CD14-positive monocyte (primary cell): ENCODE data around the gene KANSL1L. TPM values are rescaled to one million over a fixed set of nuclear protein-coding genes. Genes with fewer than 3 reads are reported as not detected.

Experiments used
- DNase-seq, 3 donors: peaks; one replicate each; pipeline ENCODE4 v3.0.0-alpha.2; 2011 to 2022
- H2AFZ ChIP-seq: 2 replicates; pipeline ENCODE4 v1.6.0; 2012; ENCODE audit warnings: mild to moderate bottlenecking, low read depth, low read length, inconsistent platforms; ENCODE audit not compliant: insufficient read depth, poor library complexity, severe bottlenecking
- H3K27ac ChIP-seq, 2 donors: 1 replicate in 1 of 2; 2 replicates in 1 of 2; pipeline ENCODE4 v1.5.1; 2012 to 2013; ENCODE audit warnings: low read length in 2 of 2, control low read depth in 1 of 2, inconsistent platforms in 1 of 2, low read depth in 1 of 2, mild to moderate bottlenecking in 1 of 2
- H3K27me3 ChIP-seq, 2 donors: one replicate each; pipeline versions ENCODE4 v1.6.0 to v1.6.1; 2011 to 2013; ENCODE audit warnings: low read length in 2 of 2; ENCODE audit not compliant: control insufficient read depth in 2 of 2, insufficient read depth in 2 of 2
- H3K36me3 ChIP-seq, 2 donors: replicated peaks in 1 of 2; 1 replicate in 1 of 2; 2 replicates in 1 of 2; pipeline versions ENCODE4 v1.5.1 to v1.6.1; 2012 to 2013; ENCODE audit warnings: low read length in 2 of 2, control low read depth in 1 of 2, inconsistent platforms in 1 of 2, mild to moderate bottlenecking in 1 of 2; ENCODE audit not compliant: insufficient read depth in 2 of 2, control insufficient read depth in 1 of 2
- H3K4me1 ChIP-seq, 2 donors: 1 replicate in 1 of 2; 2 replicates in 1 of 2; pipeline versions ENCODE4 v1.5.1 to v1.6.1; 2012 to 2013; ENCODE audit warnings: low read length in 2 of 2, control low read depth in 1 of 2, inconsistent platforms in 1 of 2, mild to moderate bottlenecking in 1 of 2, moderate library complexity in 1 of 2; ENCODE audit not compliant: insufficient read depth in 2 of 2, control insufficient read depth in 1 of 2
- H3K4me2 ChIP-seq: replicated peaks from 2 replicates; pipeline ENCODE3; 2012; ENCODE audit warnings: low read length, moderate library complexity, mild to moderate bottlenecking; ENCODE audit not compliant: poor library complexity, severe bottlenecking; ENCODE audit errors: extremely low read depth
- H3K4me3 ChIP-seq, 3 experiments: fragments of 200-600 bp in 1 of 3; sonication (generic) in 1 of 3; replicated peaks in 1 of 3; 1 replicate in 2 of 3; 2 replicates in 1 of 3; pipeline ENCODE4 v1.5.1; 2011 to 2013; ENCODE audit warnings: low read length in 3 of 3, mild to moderate bottlenecking in 3 of 3, control low read depth in 2 of 3, low read depth in 2 of 3, inconsistent platforms in 1 of 3, moderate library complexity in 1 of 3
- H3K79me2 ChIP-seq: 2 replicates; pipeline ENCODE4 v1.6.0; 2012; ENCODE audit warnings: mild to moderate bottlenecking, control low read depth, inconsistent platforms, low read length, moderate library complexity; ENCODE audit not compliant: insufficient read depth
- H3K9ac ChIP-seq: 2 replicates; pipeline ENCODE4 v1.6.0; 2017; ENCODE audit warnings: low read length, mild to moderate bottlenecking; ENCODE audit not compliant: insufficient read depth, poor library complexity, severe bottlenecking
- H3K9me3 ChIP-seq, 2 donors: replicated peaks in 1 of 2; 1 replicate in 1 of 2; 2 replicates in 1 of 2; pipeline versions ENCODE4 v1.5.1 to v1.6.1; 2012 to 2013; ENCODE audit warnings: low read length in 2 of 2, control low read depth in 1 of 2; ENCODE audit not compliant: control insufficient read depth in 1 of 2, insufficient read depth in 1 of 2
- H4K20me1 ChIP-seq: 2 replicates; pipeline ENCODE4 v1.6.0; 2012; ENCODE audit warnings: mild to moderate bottlenecking, low read length, control low read depth, moderate library complexity; ENCODE audit not compliant: insufficient read depth
- H3K27ac Mint-ChIP-seq, 7 donors: one replicate each; pipeline ENCODE4 v1.8.0; 2020; ENCODE audit warnings: mild to moderate bottlenecking in 7 of 7, mixed read lengths in 7 of 7, moderate library complexity in 6 of 7, inconsistent platforms in 2 of 7
- H3K27me3 Mint-ChIP-seq, 3 donors: one replicate each; pipeline ENCODE4 v1.8.0; 2021 to 2022; ENCODE audit warnings: low read depth in 3 of 3, mild to moderate bottlenecking in 3 of 3, mixed read lengths in 3 of 3, moderate library complexity in 3 of 3, inconsistent platforms in 1 of 3
- H3K36me3 Mint-ChIP-seq, 2 donors: one replicate each; pipeline ENCODE4 v1.8.0; 2020; ENCODE audit warnings: mixed read lengths in 2 of 2, inconsistent platforms in 1 of 2, mild to moderate bottlenecking in 1 of 2
- H3K4me1 Mint-ChIP-seq: one replicate; pipeline ENCODE4 v1.8.0; 2020; ENCODE audit warnings: mild to moderate bottlenecking, mixed read lengths
- H3K4me3 Mint-ChIP-seq, 2 donors: one replicate each; pipeline ENCODE4 v1.8.0; 2020; ENCODE audit warnings: mild to moderate bottlenecking in 2 of 2, mixed read lengths in 2 of 2, moderate library complexity in 1 of 2
- H3K9me3 Mint-ChIP-seq, 7 donors: one replicate each; pipeline ENCODE4 v1.8.0; 2020 to 2022; ENCODE audit warnings: mixed read lengths in 7 of 7, mild to moderate bottlenecking in 6 of 7, moderate library complexity in 6 of 7, inconsistent platforms in 2 of 7
- WGBS: methylation state at CpG from one replicate; pipeline ENCODE4 v1.1.5; 2013; ENCODE audit warnings: missing lambda C conversion rate; ENCODE audit not compliant: insufficient coverage; 5-methylcytosine and 5-hydroxymethylcytosine counted together
- intact Hi-C, 2 donors: fragments of 100-400 bp; cut with micrococcal nuclease; formaldehyde crosslinking; loops; one replicate each; pipeline versions ENCODE4 v1.15.0 to v1.15.1; 2023
- polyA plus RNA-seq, 3 donors: library from polyadenylated mRNA; depleted of rRNA in 1 of 3; unstranded in 2 of 3; stranded (reverse) in 1 of 3; fragments of 300-500 nt in 2 of 3; fragments of >200 nt in 1 of 3; fragmentation: Illumina TruSeq in 2 of 3; gene quantifications; 1 replicate in 2 of 3; 2 replicates in 1 of 3; pipeline ENCODE4 v1.2.3, GENCODE V29; 2012 to 2021
- TF ChIP-seq, protein P1 (sequence below): fragments of 200-600 bp; IDR thresholded peaks from one replicate; pipeline ENCODE4 v1.8.0; 2022; ENCODE audit warnings: antibody characterized with exemption, mild to moderate bottlenecking

Gene KANSL1L
- polyA plus RNA-seq, 3 donors: 1.00 to 11.6 (median 1.3) TPM

DNA sequence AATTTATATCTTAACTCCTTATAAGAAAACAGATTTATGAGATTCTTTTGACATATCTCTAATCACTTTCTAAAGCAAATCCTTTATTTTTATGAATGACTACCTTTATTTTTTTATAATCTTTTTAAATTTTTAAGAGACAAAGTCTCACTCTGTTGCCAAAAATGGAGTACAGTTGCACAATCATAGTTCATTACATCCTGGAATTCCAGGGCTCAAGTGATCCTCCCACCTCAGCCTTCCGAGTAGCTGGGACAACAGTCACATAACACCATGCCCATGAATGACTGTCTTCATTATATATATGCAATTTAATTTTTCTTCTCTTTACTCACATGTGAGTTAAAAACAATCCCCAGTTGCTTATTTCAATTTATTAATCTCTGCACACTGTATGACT is 32.3 kb upstream of the KANSL1L start:
- no peak overlapping the region for H3K9ac ChIP-seq
- DNase-seq: no peak
- Mint-ChIP-seq H3K36me3 (no peaks in the 10 kb centered on the region), H3K4me1 (no peaks in the 10 kb centered on the region), H3K27ac (no peak overlapping the region), H3K4me3 (no peak overlapping the region), H3K27me3 (peaks cover 2 to 11% (median 2%) of the 10 kb centered on the region in 3 donors), H3K9me3 (no peaks in the 10 kb centered on the region)
- H3K79me2 ChIP-seq: no peaks in the 10 kb centered on the region
- H4K20me1 ChIP-seq: no peaks in the 10 kb centered on the region
- intact Hi-C loops: no loop called here
- TF ChIP-seq, protein P1, sequence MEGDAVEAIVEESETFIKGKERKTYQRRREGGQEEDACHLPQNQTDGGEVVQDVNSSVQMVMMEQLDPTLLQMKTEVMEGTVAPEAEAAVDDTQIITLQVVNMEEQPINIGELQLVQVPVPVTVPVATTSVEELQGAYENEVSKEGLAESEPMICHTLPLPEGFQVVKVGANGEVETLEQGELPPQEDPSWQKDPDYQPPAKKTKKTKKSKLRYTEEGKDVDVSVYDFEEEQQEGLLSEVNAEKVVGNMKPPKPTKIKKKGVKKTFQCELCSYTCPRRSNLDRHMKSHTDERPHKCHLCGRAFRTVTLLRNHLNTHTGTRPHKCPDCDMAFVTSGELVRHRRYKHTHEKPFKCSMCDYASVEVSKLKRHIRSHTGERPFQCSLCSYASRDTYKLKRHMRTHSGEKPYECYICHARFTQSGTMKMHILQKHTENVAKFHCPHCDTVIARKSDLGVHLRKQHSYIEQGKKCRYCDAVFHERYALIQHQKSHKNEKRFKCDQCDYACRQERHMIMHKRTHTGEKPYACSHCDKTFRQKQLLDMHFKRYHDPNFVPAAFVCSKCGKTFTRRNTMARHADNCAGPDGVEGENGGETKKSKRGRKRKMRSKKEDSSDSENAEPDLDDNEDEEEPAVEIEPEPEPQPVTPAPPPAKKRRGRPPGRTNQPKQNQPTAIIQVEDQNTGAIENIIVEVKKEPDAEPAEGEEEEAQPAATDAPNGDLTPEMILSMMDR: no peak
- H3K27me3 ChIP-seq: peaks cover 0 to 3% of the 10 kb centered on the region in 2 donors
- H3K27ac ChIP-seq: no peak overlapping the region
- WGBS: no CpG with 5 or more reads among the region's 1 CpG
- no peak overlapping the region for H3K4me3 ChIP-seq
- no peaks in the 10 kb centered on the region for H3K36me3 ChIP-seq
- no peaks in the 10 kb centered on the region for H3K9me3 ChIP-seq
- H3K4me1 ChIP-seq: no peaks in the 10 kb centered on the region
- H2AFZ ChIP-seq: no peak overlapping the region
- no peak overlapping the region for H3K4me2 ChIP-seq

GRCh38 chr2:210203147-210203546 is 31.9 kb upstream of the KANSL1L start:
- no peaks in the 10 kb centered on the region for H4K20me1 ChIP-seq
- H3K9me3 ChIP-seq: no peaks in the 10 kb centered on the region
- peaks cover 2 to 11% (median 2%) of the 10 kb centered on the region in 3 donors for H3K27me3 Mint-ChIP-seq
- no peak overlapping the region for H3K4me3 ChIP-seq
- H3K4me1 ChIP-seq: no peaks in the 10 kb centered on the region
- H3K4me1 Mint-ChIP-seq: peaks cover 1% of the 10 kb centered on the region
- no peak overlapping the region for H3K9ac ChIP-seq
- no CpG with 5 or more reads among the region's 1 CpG for WGBS
- H2AFZ ChIP-seq: no peak overlapping the region
- H3K36me3 ChIP-seq: no peaks in the 10 kb centered on the region
- H3K27ac Mint-ChIP-seq: no peak overlapping the region
- H3K79me2 ChIP-seq: no peaks in the 10 kb centered on the region
- DNase-seq: no peak
- TF ChIP-seq, protein P1: no peak
- no peak overlapping the region for H3K27ac ChIP-seq
- no peak overlapping the region for H3K4me2 ChIP-seq
- H3K4me3 Mint-ChIP-seq: no peak overlapping the region
- no peaks in the 10 kb centered on the region for H3K9me3 Mint-ChIP-seq
- no peaks in the 10 kb centered on the region for H3K36me3 Mint-ChIP-seq
- intact Hi-C loops: no loop called here
- peaks cover 0 to 3% of the 10 kb centered on the region in 2 donors for H3K27me3 ChIP-seq
